NCI-H1436 (cell line): ENCODE measurements around the gene ADAMTS17.
"Not testable (repeated sequence)": the region's sequence is repeated elsewhere in the genome, so short reads cannot be mapped to it uniquely, and the experiment has no call there.

Experiments used
- DNase-seq: peaks from one replicate; lab custom pipeline; 2025; lab: John Stamatoyannopoulos, UW

ADAMTS17 gene

GRCh38 chr15:100092034-100092433 lies 249.7 kb downstream of the ADAMTS17 start:
- no peak for DNase-seq

GRCh38 chr15:100090411-100090810 lies 251.4 kb downstream of the ADAMTS17 start:
- DNase-seq: no peak

- not testable (repeated sequence) for DNase-seq
These were observed 257.5 kb downstream of the ADAMTS17 start for GRCh38 chr15:100084042-100084821.

GRCh38 chr15:100083572-100083971 lies 258.2 kb downstream of the ADAMTS17 start:
- DNase-seq: no peak

GRCh38 chr15:100082761-100083402 lies 258.9 kb downstream of the ADAMTS17 start:
- DNase-seq: no peak

GRCh38 chr15:100081454-100081853 lies 260.3 kb downstream of the ADAMTS17 start:
- DNase-seq: no peak

GRCh38 chr15:100078511-100079220 lies 263.1 kb downstream of the ADAMTS17 start:
- DNase-seq: no peak

GRCh38 chr15:100075229-100075628 lies 266.5 kb downstream of the ADAMTS17 start:
- DNase-seq: no peak

GRCh38 chr15:100073982-100074381 lies 267.8 kb downstream of the ADAMTS17 start:
- DNase-seq: no peak

- DNase-seq: not testable (repeated sequence)
These were observed 275.1 kb downstream of the ADAMTS17 start for GRCh38 chr15:100066521-100067280.

GRCh38 chr15:100061944-100062343 lies 279.8 kb downstream of the ADAMTS17 start:
- DNase-seq: no peak

- DNase-seq: no peak
These were observed 281.4 kb downstream of the ADAMTS17 start for GRCh38 chr15:100060276-100060926.

GRCh38 chr15:100059521-100059920 lies 282.3 kb downstream of the ADAMTS17 start:
- no peak for DNase-seq

GRCh38 chr15:100059094-100059493 lies 282.7 kb downstream of the ADAMTS17 start:
- no peak for DNase-seq

- no peak for DNase-seq
These were observed 283.3 kb downstream of the ADAMTS17 start for GRCh38 chr15:100058458-100058857.

- DNase-seq: no peak
These were observed 284.5 kb downstream of the ADAMTS17 start for GRCh38 chr15:100057281-100057680.

- no peak for DNase-seq
These were observed 285.2 kb downstream of the ADAMTS17 start for GRCh38 chr15:100056411-100057072.

GRCh38 chr15:100055821-100056220 lies 286.0 kb downstream of the ADAMTS17 start:
- no peak for DNase-seq

- no peak for DNase-seq
These were observed 287.2 kb downstream of the ADAMTS17 start for GRCh38 chr15:100054539-100054938.

- DNase-seq: no peak
These were observed 288.2 kb downstream of the ADAMTS17 start for GRCh38 chr15:100053474-100054121.
